ENCODE results near the gene SDC4. TPM values are rescaled to one million over a fixed set of nuclear protein-coding genes. Genes with fewer than 3 reads are reported as not detected.

Gene SDC4
- total and polyA plus RNA-seq, 9 of the 15 experiments (the other 6 are each of a cell fraction or from before 2014, with no cell fraction given) = 2.1 to 10.7 (median 6.3) TPM

GRCh38 chr20:45293041-45294002, 54.9 kb downstream of the SDC4 start (continued):
- no peak for TF ChIP-seq ZNF592 (IDR thresholded peaks at IDR 0.05)
- TF ChIP-seq ZNF586 (CRISPR knock-in tag; conservative IDR thresholded peaks at IDR 0.05) = no peak
- no peak for TF ChIP-seq ZNF175 (CRISPR knock-in tag; IDR thresholded peaks at IDR 0.05; ENCODE audit: low read depth)
- peak; percentile 48 to 65; a peak in 3 of 4 replicates for TF ChIP-seq MNT (conservative IDR thresholded peaks at IDR 0.05)
- no peak for TF ChIP-seq ATF6 (CRISPR knock-in tag; IDR thresholded peaks at IDR 0.05)
- no peak for TF ChIP-seq TFAM (CRISPR knock-in tag; conservative IDR thresholded peaks at IDR 0.05)
- TF ChIP-seq CHD2 (IDR thresholded peaks at IDR 0.05; ENCODE audit: low read depth, low read length) = no peak
- no peak for TF ChIP-seq GMEB1 (CRISPR knock-in tag; IDR thresholded peaks at IDR 0.05)
- TF ChIP-seq MXI1 (IDR thresholded peaks at IDR 0.05; ENCODE audit: low read depth, low read length) = no peak
- no peak for TF ChIP-seq ATF4 (CRISPR knock-in tag; IDR thresholded peaks at IDR 0.05)
- no peak for TF ChIP-seq ZNF263 (CRISPR knock-in tag; IDR thresholded peaks at IDR 0.05; ENCODE audit: borderline replicate concordance)
- TF ChIP-seq RBM17 (IDR thresholded peaks at IDR 0.05; ENCODE audit: borderline replicate concordance, low read depth, low read length) = no peak
- no peak for TF ChIP-seq NFYB (IDR thresholded peaks at IDR 0.05; ENCODE audit: extremely low read depth, insufficient read length)
- no peak for TF ChIP-seq MAFG (tag; conservative IDR thresholded peaks at IDR 0.05)
- TF ChIP-seq JUND (IDR thresholded peaks at IDR 0.05; ENCODE audit: borderline replicate concordance, low read depth, low read length) = no peak
- no peak for TF ChIP-seq JUND (tag; IDR thresholded peaks at IDR 0.05; ENCODE audit: borderline replicate concordance, low read depth, low read length)

Data from K562 (cell line).